ENCODE results near the gene MAP3K4.
A peak's percentile ranks its signal among the peaks of the same experiment; 100 is the strongest.

MAP3K4 gene

DNA sequence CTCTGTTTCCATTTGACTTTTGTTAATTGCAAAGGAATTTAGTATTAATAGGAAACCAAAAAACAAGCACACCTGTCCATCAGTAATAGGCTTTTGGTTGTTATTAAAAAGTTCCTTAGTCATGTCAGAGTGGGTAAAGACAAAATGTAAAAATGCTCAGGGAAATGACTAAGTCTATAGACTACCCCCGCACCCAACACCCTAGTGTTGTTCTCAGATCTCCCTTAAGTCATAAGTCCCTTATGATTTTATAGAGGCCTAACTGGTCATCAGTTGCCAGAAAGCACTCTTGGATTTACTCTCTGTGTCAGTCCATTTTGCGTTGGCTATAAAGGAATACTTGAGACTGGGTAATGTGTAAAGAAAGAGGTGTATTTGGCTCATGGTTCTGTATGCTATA lies 52.8 kb downstream of the MAP3K4 start (continued):
- TF ChIP-seq, protein P1, sequence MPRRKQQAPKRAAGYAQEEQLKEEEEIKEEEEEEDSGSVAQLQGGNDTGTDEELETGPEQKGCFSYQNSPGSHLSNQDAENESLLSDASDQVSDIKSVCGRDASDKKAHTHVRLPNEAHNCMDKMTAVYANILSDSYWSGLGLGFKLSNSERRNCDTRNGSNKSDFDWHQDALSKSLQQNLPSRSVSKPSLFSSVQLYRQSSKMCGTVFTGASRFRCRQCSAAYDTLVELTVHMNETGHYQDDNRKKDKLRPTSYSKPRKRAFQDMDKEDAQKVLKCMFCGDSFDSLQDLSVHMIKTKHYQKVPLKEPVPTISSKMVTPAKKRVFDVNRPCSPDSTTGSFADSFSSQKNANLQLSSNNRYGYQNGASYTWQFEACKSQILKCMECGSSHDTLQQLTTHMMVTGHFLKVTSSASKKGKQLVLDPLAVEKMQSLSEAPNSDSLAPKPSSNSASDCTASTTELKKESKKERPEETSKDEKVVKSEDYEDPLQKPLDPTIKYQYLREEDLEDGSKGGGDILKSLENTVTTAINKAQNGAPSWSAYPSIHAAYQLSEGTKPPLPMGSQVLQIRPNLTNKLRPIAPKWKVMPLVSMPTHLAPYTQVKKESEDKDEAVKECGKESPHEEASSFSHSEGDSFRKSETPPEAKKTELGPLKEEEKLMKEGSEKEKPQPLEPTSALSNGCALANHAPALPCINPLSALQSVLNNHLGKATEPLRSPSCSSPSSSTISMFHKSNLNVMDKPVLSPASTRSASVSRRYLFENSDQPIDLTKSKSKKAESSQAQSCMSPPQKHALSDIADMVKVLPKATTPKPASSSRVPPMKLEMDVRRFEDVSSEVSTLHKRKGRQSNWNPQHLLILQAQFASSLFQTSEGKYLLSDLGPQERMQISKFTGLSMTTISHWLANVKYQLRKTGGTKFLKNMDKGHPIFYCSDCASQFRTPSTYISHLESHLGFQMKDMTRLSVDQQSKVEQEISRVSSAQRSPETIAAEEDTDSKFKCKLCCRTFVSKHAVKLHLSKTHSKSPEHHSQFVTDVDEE (CRISPR knock-in tag; IDR thresholded peaks at IDR 0.05) = no peak
- no peak for TF ChIP-seq BACH2 (CRISPR knock-in tag; IDR thresholded peaks at IDR 0.05; ENCODE audit: borderline replicate concordance)
- TF ChIP-seq, protein P2, sequence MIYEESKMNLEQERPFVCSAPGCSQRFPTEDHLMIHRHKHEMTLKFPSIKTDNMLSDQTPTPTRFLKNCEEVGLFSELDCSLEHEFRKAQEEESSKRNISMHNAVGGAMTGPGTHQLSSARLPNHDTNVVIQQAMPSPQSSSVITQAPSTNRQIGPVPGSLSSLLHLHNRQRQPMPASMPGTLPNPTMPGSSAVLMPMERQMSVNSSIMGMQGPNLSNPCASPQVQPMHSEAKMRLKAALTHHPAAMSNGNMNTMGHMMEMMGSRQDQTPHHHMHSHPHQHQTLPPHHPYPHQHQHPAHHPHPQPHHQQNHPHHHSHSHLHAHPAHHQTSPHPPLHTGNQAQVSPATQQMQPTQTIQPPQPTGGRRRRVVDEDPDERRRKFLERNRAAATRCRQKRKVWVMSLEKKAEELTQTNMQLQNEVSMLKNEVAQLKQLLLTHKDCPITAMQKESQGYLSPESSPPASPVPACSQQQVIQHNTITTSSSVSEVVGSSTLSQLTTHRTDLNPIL (CRISPR knock-in tag; IDR thresholded peaks at IDR 0.05; ENCODE audit: low read depth) = no peak

DNA sequence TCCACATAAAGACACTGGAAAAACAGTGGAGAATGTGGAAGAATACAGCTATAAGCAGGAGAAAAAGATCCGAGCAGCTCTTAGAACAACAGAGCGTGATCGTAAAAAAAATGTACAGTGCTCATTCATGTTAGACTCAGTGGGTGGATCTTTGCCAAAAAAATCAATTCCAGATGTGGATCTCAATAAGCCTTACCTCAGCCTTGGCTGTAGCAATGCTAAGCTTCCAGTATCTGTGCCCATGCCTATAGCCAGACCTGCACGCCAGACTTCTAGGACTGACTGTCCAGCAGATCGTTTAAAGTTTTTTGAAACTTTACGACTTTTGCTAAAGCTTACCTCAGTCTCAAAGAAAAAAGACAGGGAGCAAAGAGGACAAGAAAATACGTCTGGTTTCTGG lies 57.1 kb downstream of the MAP3K4 start:
- peak; percentile 70; the same call in 2 of the 3 replicates for ATAC-seq

DNA sequence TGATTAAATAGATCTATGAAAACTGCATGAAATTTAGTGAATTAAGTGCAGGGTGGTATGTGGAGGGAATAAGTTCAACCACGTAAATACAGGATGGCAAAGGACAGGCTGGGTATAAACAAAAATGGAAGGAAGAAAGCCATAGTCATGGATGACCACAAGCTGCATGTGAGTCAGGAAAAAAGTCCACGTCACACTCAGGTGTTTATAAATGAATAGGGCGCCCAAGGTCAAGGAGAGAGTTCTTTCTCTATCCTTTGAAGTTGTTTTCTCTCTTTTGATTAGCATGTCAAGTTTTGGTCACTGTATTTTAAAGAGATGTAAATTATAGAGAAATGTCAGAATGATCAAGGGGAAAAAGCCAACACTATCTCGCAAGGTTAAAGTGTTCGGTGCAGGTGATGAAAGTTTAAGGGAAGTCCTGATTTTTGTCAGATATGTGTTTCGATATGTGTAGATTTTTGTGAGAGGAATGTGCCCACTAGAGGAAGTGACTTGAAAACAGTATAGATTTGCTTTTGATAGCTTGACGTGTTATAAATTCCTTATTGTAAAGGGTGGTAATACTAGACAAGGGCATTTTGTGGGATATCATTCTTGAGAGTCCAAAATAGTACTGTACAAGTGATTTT lies 58.7 kb downstream of the MAP3K4 start:
- no peak for ATAC-seq
- no peak for TF ChIP-seq PPARA (CRISPR knock-in tag; IDR thresholded peaks at IDR 0.05; ENCODE audit: borderline replicate concordance)
- no peak for TF ChIP-seq TCF4 (CRISPR knock-in tag; IDR thresholded peaks at IDR 0.05; ENCODE audit: borderline replicate concordance)
- no peak for TF ChIP-seq ZFP3 (CRISPR knock-in tag; IDR thresholded peaks at IDR 0.05)
- no peak for TF ChIP-seq ARNTL (CRISPR knock-in tag; IDR thresholded peaks at IDR 0.05; ENCODE audit: borderline replicate concordance, low read depth)
- TF ChIP-seq RARB (CRISPR knock-in tag; IDR thresholded peaks at IDR 0.05) = no peak
- TF ChIP-seq, protein P1 (CRISPR knock-in tag; IDR thresholded peaks at IDR 0.05) = no peak
- no peak for TF ChIP-seq ZFP30 (CRISPR knock-in tag; IDR thresholded peaks at IDR 0.05)
- TF ChIP-seq GLIS3 (CRISPR knock-in tag; IDR thresholded peaks at IDR 0.05) = no peak
- TF ChIP-seq ISL1 (CRISPR knock-in tag; IDR thresholded peaks at IDR 0.05) = no peak
- TF ChIP-seq OSR1 (CRISPR knock-in tag; IDR thresholded peaks at IDR 0.05) = no peak
- no peak for TF ChIP-seq ZNF565 (CRISPR knock-in tag; conservative IDR thresholded peaks at IDR 0.05; ENCODE audit: low read depth)
- no peak for TF ChIP-seq ESRRG (CRISPR knock-in tag; IDR thresholded peaks at IDR 0.05)
- TF ChIP-seq, protein P2 (CRISPR knock-in tag; IDR thresholded peaks at IDR 0.05; ENCODE audit: low read depth) = no peak
- no peak for TF ChIP-seq BACH2 (CRISPR knock-in tag; IDR thresholded peaks at IDR 0.05; ENCODE audit: borderline replicate concordance)
- no peak for TF ChIP-seq CSDC2 (CRISPR knock-in tag; IDR thresholded peaks at IDR 0.05)
- TF ChIP-seq ZC3H10 (CRISPR knock-in tag; IDR thresholded peaks at IDR 0.05) = no peak
- TF ChIP-seq, protein P3, sequence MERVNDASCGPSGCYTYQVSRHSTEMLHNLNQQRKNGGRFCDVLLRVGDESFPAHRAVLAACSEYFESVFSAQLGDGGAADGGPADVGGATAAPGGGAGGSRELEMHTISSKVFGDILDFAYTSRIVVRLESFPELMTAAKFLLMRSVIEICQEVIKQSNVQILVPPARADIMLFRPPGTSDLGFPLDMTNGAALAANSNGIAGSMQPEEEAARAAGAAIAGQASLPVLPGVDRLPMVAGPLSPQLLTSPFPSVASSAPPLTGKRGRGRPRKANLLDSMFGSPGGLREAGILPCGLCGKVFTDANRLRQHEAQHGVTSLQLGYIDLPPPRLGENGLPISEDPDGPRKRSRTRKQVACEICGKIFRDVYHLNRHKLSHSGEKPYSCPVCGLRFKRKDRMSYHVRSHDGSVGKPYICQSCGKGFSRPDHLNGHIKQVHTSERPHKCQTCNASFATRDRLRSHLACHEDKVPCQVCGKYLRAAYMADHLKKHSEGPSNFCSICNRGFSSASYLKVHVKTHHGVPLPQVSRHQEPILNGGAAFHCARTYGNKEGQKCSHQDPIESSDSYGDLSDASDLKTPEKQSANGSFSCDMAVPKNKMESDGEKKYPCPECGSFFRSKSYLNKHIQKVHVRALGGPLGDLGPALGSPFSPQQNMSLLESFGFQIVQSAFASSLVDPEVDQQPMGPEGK (CRISPR knock-in tag; IDR thresholded peaks at IDR 0.05; ENCODE audit: borderline replicate concordance) = no peak
- TF ChIP-seq, protein P4, sequence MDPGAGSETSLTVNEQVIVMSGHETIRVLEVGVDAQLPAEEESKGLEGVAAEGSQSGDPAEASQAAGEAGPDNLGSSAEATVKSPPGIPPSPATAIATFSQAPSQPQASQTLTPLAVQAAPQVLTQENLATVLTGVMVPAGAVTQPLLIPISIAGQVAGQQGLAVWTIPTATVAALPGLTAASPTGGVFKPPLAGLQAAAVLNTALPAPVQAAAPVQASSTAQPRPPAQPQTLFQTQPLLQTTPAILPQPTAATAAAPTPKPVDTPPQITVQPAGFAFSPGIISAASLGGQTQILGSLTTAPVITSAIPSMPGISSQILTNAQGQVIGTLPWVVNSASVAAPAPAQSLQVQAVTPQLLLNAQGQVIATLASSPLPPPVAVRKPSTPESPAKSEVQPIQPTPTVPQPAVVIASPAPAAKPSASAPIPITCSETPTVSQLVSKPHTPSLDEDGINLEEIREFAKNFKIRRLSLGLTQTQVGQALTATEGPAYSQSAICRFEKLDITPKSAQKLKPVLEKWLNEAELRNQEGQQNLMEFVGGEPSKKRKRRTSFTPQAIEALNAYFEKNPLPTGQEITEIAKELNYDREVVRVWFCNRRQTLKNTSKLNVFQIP (CRISPR knock-in tag; IDR thresholded peaks at IDR 0.05; ENCODE audit: borderline replicate concordance, low read depth) = no peak
- TF ChIP-seq ZNF70 (CRISPR knock-in tag; IDR thresholded peaks at IDR 0.05) = no peak
- no peak for TF ChIP-seq ZNF8 (CRISPR knock-in tag; IDR thresholded peaks at IDR 0.05)

More for the DNA sequence above, 57.1 kb downstream of the MAP3K4 start:
- TF ChIP-seq BACH2 (CRISPR knock-in tag; IDR thresholded peaks at IDR 0.05; ENCODE audit: borderline replicate concordance) (no peak), TCF4 (CRISPR knock-in tag; IDR thresholded peaks at IDR 0.05; ENCODE audit: borderline replicate concordance) (peak; percentile 43; the same call in 1 of the 2 replicates)
